GM19043 (cell line): ENCODE measurements around the gene CLTB.
"Not testable (repeated sequence)": the region's sequence is repeated elsewhere in the genome, so short reads cannot be mapped to it uniquely, and the experiment has no call there.

Experiments used
- ATAC-seq: cut with Tn5 transposase; IDR thresholded peaks from one replicate; pipeline ENCODE4 v1.9.1; 2021; ENCODE audit warnings: low read depth; ENCODE audit not compliant: unreplicated experiment

Gene CLTB

DNA sequence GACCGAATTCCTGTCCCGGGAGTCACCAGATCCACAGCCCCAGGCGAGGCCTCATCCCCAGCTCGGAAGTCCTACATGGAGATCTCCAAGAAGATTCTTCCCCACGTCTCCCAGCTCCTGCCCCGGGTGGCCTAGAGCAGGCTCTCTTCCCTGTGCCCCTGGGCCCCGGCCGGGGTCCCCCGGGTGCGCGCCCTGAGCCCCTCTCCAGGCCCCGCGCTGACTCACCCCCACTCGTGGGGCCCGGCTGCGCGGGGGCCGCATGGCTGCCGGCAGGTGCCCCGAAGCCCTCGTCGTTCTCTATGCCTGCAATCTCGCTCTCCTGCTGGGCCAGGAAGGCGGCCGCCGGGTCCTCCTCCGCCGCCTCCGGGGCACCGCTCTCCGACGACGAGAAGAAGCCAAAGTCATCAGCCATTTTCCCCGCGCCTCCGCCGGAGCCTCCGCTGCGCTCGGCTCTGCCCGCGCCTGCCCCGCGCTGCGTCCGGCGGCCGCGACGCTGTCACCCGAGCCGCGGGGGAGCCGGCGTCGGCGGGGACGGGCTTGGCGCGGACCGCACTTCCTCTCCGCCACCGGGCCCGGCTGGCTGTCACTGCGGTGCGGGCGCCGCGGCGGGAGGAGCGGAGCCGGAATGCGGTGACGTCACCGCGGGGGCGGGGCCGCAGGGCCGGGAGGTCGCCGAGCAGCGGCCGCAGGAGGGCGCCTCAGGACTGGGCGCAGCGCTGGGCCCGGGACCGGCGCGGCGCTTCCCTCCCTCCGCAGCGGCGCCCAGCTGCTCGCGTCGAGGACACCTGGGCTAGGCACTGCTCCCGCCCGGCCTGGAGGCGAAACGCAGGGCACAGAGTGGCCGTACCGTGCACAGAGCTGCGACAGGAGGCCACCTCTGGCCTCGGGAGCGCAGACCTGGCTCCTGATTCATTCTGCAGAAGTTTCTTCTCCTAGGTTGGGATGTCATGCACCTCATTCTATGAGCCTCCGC is at the start of gene CLTB:
Gene CLTB (minus strand): TSS at position 588 of the 973 bp plus-strand sequence. CDS start 176 bp downstream, at position 412.
- ATAC-seq = peak; percentile 98

GRCh38 chr5:176463113-176463764 is 46.9 kb upstream of the CLTB start:
- ATAC-seq = no peak

DNA sequence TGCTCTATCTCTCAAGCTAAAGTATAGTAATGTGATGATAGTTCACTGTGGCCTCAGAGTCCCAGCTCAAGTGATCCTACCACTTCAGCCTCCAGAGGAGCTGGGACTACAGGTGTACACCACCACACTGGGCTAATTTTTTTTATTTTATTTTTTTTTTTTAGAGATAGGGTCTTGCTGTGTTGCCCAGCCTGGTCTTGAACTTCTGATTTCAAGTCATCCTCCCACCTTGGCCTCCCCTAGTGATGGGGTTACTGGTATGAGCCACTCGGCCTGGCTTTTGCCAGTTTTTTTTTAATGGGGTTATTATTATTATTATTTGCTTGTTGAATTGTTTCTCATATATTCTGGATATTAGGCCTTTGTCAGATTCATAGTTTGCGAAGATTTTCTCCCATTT is 45.0 kb upstream of the CLTB start:
- ATAC-seq = no peak

DNA sequence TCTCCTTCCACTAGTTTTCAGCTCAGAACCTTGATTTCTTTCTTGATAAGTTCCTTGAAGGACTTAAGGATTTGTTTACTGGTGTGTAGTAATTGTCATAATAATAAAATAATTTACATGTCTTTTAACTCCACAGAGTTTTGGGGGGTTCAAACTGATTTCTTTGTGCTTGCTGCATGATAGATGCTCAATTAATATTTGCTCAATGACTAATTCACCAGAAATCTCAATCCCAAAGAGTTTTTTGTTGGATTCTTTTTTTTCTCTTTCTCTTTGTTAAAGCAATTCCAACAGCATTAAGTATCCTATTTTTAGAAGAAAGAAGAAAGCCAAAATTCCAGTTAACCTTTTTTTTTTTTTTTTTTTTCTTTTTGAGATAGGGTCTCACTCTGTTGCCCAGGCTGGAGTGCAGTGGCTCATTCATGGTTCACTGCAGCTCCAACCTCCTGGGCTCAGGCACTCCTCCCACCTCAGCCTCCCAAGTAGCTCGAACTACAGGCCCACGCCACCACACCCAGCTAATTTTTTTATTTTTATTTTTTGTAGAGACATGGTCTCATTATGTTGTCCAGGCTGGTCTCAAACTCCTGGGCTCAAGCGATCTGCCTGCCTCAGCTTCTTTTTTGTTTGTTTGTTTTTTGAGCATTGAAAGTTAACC is 42.7 kb upstream of the CLTB start:
- ATAC-seq = no peak

GRCh38 chr5:176454724-176455394 is 38.5 kb upstream of the CLTB start:
- no peak for ATAC-seq

GRCh38 chr5:176450077-176450476 is 33.7 kb upstream of the CLTB start:
- no peak for ATAC-seq

DNA sequence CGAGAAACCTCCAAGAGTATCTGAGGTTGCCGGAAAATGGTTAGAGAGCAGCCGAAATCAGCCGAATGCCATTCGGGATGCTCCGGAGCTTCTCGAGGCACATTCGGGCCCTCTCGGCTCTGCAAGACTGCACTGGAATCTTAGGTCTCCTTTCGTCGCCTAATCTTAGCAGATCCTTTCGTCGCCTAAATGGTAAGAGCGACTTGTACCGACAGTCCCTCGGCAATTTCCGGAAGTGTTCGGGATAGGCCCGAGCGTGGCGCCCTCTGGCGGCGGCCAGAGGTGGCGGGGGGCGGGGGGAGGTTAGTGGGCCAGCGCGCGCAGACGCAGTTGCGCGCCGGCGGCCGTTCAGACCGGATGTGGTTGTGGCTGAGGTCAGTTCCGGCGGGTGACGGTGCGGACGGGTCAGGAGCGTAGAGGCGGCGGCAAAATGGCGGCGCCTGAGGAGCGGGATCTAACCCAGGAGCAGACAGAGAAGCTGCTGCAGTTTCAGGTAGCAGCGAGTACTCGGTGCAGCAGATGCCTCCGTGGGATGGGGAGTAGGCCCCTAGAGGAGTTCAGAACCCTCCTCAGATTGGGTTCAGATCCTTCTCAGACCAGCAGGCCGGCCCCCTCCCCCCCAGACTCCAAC is 31.8 kb upstream of the CLTB start, which contains the start of gene FAF2:
Gene FAF2 (plus strand): TSS at position 408 of the 631 bp plus-strand sequence. CDS start 23 bp downstream, at position 431.
- peak; percentile 93 for ATAC-seq

- peak; percentile 17 for ATAC-seq
Observed at GRCh38 chr5:176447591-176447977, 31.2 kb upstream of the CLTB start.

DNA sequence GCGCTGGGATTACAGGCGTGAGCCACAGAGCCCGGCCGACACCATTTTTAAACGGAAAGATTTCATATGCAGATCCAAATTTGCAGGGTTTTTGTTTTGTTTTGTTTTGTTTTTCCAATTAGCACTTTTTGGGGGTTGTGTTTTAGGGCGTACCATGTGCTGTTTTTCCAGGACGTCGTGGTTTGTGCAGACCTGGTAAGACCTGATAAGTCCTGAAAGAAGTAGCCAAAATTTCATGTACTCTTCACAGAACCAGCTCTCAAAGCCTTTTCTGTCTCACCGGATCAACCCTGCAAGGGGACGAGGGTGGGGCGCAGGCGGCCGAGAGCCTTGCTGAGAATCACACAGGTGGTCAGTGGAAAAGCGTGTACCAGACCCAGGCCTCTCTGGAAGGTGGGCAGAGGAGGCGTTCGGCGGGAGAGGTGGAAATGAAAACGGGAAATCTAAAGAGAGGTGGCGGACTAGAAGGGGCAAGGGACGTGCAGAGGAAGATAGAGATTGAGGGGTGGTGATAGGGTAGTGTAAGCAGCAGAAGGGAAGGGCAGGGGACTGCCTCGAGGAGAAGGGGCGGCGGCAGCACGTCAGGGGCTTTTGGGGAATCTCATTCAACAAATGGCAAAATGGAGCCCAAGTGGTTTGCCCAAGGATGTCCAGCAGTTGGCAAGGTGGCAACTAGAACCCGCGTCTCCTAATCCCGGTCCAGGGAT is 30.7 kb upstream of the CLTB start:
- no peak for ATAC-seq

DNA sequence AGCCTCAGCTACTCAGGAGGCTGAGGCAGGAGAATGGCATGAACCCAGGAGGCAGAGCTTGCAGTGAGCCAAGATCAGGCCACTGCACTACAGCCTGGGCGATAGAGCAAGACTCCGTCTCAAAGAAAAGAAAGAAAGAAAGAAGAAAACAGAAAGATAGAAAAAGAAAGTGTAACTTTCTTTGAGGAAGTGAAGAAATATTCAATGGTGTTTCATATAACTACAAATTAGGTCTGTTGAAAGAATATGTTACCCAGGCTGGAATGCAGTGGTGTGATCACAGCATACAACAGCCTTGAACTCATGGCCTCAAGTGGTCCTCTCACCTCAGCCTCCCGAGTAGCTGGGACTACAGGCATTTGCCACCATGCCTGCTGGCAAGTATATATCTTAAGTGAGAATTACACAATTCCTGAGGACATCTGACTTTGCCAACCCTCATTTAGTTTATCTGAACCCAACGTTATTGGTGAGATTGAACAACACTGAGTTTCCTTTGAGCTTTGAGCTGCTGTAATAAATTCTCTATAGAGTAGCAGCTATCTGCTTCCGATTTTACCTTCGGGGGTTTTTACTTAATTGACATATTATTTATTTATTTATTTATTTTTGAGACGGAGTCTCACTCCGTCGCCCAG is 29.8 kb upstream of the CLTB start:
- no peak for ATAC-seq

DNA sequence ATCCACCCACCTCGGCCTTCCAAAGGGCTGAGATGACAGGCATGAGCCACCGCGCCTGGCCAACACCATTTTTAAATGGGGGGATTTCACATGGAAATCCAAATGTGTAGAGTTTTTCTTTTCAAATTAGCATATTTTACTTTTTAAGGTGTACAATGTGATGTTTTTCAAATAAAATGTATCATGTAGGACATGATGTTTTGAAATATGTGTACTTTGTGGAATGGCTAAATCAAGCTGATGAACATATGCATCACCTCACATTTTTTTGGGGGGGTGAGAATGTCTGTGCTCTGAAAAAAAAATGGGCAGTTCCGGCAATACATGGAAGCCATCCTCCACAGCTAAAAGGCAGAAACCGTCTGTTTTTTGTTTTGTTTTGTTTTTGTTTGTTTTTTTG is 28.4 kb upstream of the CLTB start:
- no peak for ATAC-seq

GRCh38 chr5:176442911-176443310 is 26.6 kb upstream of the CLTB start:
- not testable (repeated sequence) for ATAC-seq

GRCh38 chr5:176441921-176442323 is 25.6 kb upstream of the CLTB start:
- no peak for ATAC-seq

DNA sequence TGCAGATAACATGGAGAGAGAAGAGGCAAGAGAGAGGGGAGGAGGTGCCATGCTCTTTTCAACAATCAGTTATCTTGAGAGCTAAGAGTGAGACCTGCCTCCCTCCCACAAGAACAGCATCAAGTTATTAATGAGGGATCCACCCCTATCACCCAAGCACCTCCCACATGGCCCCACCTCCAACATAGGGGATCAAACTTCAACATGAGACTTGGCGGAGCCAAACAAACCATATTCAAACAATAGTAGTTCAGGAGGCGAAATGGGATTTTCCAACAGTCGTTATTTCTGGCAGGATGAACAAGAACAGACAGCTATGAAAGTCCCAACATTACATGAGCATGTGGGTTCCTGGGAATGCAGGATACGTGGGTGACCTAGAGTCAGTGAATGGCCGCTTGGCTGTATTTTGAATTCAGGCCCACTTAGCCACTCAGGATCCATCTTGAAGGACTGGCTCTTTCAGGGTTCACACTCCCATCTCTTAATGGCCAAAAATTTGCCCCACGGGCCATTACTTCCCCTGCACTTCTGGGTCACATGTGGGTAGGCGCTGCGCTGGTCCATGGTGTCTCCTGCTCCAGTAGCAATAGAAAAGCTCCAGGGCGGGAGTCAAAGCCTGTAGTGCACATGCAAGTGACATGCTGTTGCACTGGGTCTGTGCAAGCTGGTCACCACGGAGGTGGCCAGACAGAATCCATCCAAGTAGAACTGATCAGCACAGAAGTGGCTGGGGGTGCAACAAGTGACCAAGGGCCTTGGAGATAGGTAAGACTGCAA is 24.8 kb upstream of the CLTB start:
- ATAC-seq = no peak

DNA sequence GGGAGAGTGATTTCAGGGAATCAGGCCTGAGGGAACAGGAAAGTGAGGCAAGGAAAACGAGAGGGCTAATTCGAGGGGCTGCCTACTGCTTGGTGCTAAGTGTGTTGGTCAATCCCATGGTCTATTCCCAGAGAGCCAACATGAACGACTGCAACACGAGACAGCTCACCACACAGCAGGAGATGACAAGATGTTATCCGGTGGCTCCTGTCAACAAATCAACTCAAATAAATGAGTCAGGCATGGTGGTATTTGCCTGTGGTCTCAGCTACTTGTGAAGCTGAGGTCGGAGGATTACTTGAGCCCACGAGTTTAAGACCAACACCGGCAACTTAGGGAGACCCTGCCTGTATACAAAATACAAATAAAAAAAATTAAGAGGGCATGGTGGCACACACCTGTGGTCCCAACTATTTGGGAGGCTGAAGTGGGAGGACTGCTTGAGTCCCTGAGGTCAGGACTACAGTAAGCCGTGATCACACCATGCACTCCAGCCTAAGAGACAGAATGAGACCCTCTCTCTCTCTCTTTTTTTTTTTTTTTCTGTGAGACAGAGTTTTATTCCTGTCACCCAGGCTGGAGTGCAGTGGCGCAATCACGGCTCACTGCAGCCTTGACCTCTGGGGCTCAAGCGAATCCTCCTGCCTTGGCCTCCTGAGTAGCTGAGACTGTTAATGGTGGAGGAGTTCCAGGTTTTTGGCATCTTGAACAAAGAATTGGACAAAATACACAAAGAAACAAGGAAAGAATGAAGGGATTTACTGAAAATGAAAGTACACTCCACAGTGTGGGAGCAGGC is 22.8 kb upstream of the CLTB start:
- no peak for ATAC-seq

- no peak for ATAC-seq
Observed at GRCh38 chr5:176436656-176437055, 20.3 kb upstream of the CLTB start.

DNA sequence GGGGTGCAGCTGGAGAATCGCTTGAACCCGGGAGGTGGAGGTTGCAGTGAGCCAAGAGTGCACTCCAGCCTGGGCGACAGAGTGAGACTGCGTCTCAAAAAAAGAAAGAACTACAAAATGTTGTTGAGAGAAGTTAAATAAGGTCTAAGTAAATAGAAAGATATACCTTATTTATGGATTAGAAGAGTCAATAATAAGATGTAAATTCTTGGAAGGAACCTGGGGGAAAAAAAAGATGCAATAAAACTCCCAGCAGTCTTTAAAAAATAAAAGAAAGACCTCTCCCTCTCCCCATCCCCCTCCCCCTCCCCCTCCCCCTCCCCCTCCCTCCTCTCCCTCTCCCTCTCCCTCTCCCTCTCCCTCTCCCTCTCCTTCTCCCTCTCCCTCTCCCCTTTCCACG is 16.4 kb upstream of the CLTB start:
- ATAC-seq = no peak
